A549 (cell line): ENCODE data around the gene IRF4. TPM values are rescaled to one million over a fixed set of nuclear protein-coding genes. Genes with fewer than 3 reads are reported as not detected.

Experiments
- ATAC-seq, 2 experiments: fragments of 200-7000 bp in 1 of 2; fragments of >200 bp in 1 of 2; cut with Nextera tagmentation in 1 of 2; cut with Tn5 transposase in 1 of 2; 3 replicates each; pipeline versions ENCODE4 v1.8.0 to v1.9.1; 2018 to 2020; ENCODE audit warnings: mild to moderate bottlenecking in 1 of 2, moderate library complexity in 1 of 2
- CTCF ChIA-PET: fragments of 300-600 bp; sonication (Branson Sonifier 250); formaldehyde crosslinking; extraction: SDS; loops from one replicate; lab custom pipeline; 2021; ENCODE audit warnings: antibody characterized with exemption, inconsistent platforms; lab: Yijun Ruan, JAX
- POLR2A ChIA-PET: fragments of 350-600 bp; formaldehyde crosslinking; extraction: SDS; loops from one replicate; lab custom pipeline; 2021; ENCODE audit warnings: antibody characterized with exemption, inconsistent platforms; lab: Yijun Ruan, JAX
- DNase-seq, 2 experiments: peaks; one replicate each; pipeline versions ENCODE4 v3.0.0 to v3.0.0-alpha.2; 2011 to 2016; ENCODE audit warnings: low read depth in 1 of 2, low spot score in 1 of 2
- FAIRE-seq: peaks from 2 replicates; lab custom pipeline; 2011; peaks lifted over from hg19 to GRCh38; lab: Jason Lieb, UNC
- H3K27ac ChIP-seq, 2 experiments: fragments of >200 bp; sonication (Bioruptor Twin); formaldehyde crosslinking; 3 replicates each; pipeline ENCODE4 v1.5.1; 2016 to 2017
- H3K4me1 ChIP-seq: fragments of >200 bp; sonication (Bioruptor Twin); formaldehyde crosslinking; 3 replicates; pipeline ENCODE4 v1.6.1; 2016
- H3K4me2 ChIP-seq: fragments of >200 bp; sonication (Bioruptor Twin); formaldehyde crosslinking; 3 replicates; pipeline ENCODE4 v1.6.1; 2016
- H3K4me3 ChIP-seq: fragments of >200 bp; sonication (Bioruptor Twin); formaldehyde crosslinking; 3 replicates; pipeline ENCODE4 v1.5.1; 2016
- H3K9me3 ChIP-seq: fragments of >200 bp; sonication (Bioruptor Twin); formaldehyde crosslinking; 3 replicates; pipeline ENCODE4 v1.6.1; 2016
- CEBPB ChIP-seq, 2 experiments: fragments of >200 bp in 1 of 2; sonication (Bioruptor Twin) in 1 of 2; formaldehyde crosslinking in 1 of 2; IDR thresholded peaks; 2 replicates each; pipeline ENCODE4 v1.6.1; 2012 to 2016
- CHD2 ChIP-seq: fragments of 150-350 bp; IDR thresholded peaks from 2 replicates; pipeline ENCODE4 v1.6.1; 2014; ENCODE audit warnings: low read length; ENCODE audit not compliant: partially characterized antibody
- CHD4 ChIP-seq: fragments of 200-600 bp; sonication (generic); IDR thresholded peaks from 2 replicates; pipeline ENCODE4 v1.6.1; 2016; ENCODE audit warnings: antibody characterized with exemption, mild to moderate bottlenecking, borderline replicate concordance
- EHMT2 ChIP-seq: fragments of 200-600 bp; sonication (generic); IDR thresholded peaks from 2 replicates; pipeline ENCODE4 v1.6.1; 2016; ENCODE audit warnings: antibody characterized with exemption, low read depth, mild to moderate bottlenecking, moderate library complexity
- ESRRA ChIP-seq: fragments of 150-350 bp; IDR thresholded peaks from 2 replicates; pipeline ENCODE4 v1.6.1; 2014; ENCODE audit warnings: mild to moderate bottlenecking, low read length, borderline replicate concordance
- KDM1A ChIP-seq: fragments of 200-600 bp; sonication (generic); IDR thresholded peaks from 2 replicates; pipeline ENCODE4 v1.6.1; 2016; ENCODE audit warnings: low read depth, mild to moderate bottlenecking
- MYC ChIP-seq: IDR thresholded peaks from 2 replicates; pipeline ENCODE4 v1.6.1; 2012; ENCODE audit warnings: mild to moderate bottlenecking, inconsistent platforms, low read length, improper control_type of control experiment, borderline replicate concordance
- RFX5 ChIP-seq: fragments of 450-650 bp; IDR thresholded peaks from 2 replicates; pipeline ENCODE4 v1.7.1; 2014; ENCODE audit warnings: antibody characterized with exemption, mild to moderate bottlenecking, moderate library complexity
- RNF2 ChIP-seq: fragments of 200-600 bp; sonication (generic); IDR thresholded peaks from 2 replicates; pipeline ENCODE4 v1.6.1; 2016; ENCODE audit warnings: low read depth, mild to moderate bottlenecking, antibody characterized with exemption, moderate library complexity, borderline replicate concordance
- SMC3 ChIP-seq: fragments of >200 bp; sonication (Bioruptor Twin); formaldehyde crosslinking; IDR thresholded peaks from 3 replicates; pipeline ENCODE4 v1.6.1; 2018; ENCODE audit warnings: inconsistent platforms
- TFCP2L1 ChIP-seq: fragments of 250-450 bp; sonication (Bioruptor Pico); IDR thresholded peaks from 2 replicates; pipeline ENCODE4 v1.5.0; 2021; ENCODE audit warnings: mild to moderate bottlenecking
- TP53 ChIP-seq: fragments of 250-450 bp; sonication (Bioruptor Pico); IDR thresholded peaks from 2 replicates; pipeline ENCODE4 v1.5.0; 2021; ENCODE audit warnings: mild to moderate bottlenecking, moderate library complexity
- WGBS: methylation state at CpG from one replicate; pipeline ENCODE4 v1.1.6; 2017; ENCODE audit errors: missing lambda C conversion rate; 5-methylcytosine and 5-hydroxymethylcytosine counted together
- polyA plus RNA-seq, 4 experiments: library from polyadenylated mRNA; depleted of rRNA in 3 of 4; stranded (reverse); fragments of >200 nt; fragmentation: RNase III in 1 of 4; extraction: RNeasy Plus Mini Kit Qiagen cat#74134 plus additional on column Dnase treatment in 1 of 4; gene quantifications; 2 replicates in 3 of 4; 3 replicates in 1 of 4; pipeline ENCODE4 v1.2.3, GENCODE V29; 2011 to 2017
- TF ChIP-seq, protein P1 (sequence below): fragments of 200-600 bp; sonication (generic); IDR thresholded peaks from 2 replicates; pipeline ENCODE4 v1.6.1; 2016; ENCODE audit warnings: antibody characterized with exemption, mild to moderate bottlenecking, moderate library complexity
- TF ChIP-seq, protein P2 (sequence below): IDR thresholded peaks from 2 replicates; pipeline ENCODE4 v1.6.1; 2012; ENCODE audit warnings: low read depth, borderline replicate concordance
- TF ChIP-seq, protein P3 (sequence below): fragments of >200 bp; sonication (Bioruptor Twin); formaldehyde crosslinking; IDR thresholded peaks from 3 replicates; pipeline ENCODE4 v1.6.1; 2016
- TF ChIP-seq, protein P4 (sequence below): fragments of 250-450 bp; sonication (Bioruptor Pico); IDR thresholded peaks from 2 replicates; pipeline ENCODE4 v1.5.0; 2021; ENCODE audit warnings: mild to moderate bottlenecking, moderate library complexity, borderline replicate concordance

The IRF4 gene
- polyA plus RNA-seq, 2 of the 4 experiments (the other 2 are of a cell fraction): 0.03 TPM

DNA sequence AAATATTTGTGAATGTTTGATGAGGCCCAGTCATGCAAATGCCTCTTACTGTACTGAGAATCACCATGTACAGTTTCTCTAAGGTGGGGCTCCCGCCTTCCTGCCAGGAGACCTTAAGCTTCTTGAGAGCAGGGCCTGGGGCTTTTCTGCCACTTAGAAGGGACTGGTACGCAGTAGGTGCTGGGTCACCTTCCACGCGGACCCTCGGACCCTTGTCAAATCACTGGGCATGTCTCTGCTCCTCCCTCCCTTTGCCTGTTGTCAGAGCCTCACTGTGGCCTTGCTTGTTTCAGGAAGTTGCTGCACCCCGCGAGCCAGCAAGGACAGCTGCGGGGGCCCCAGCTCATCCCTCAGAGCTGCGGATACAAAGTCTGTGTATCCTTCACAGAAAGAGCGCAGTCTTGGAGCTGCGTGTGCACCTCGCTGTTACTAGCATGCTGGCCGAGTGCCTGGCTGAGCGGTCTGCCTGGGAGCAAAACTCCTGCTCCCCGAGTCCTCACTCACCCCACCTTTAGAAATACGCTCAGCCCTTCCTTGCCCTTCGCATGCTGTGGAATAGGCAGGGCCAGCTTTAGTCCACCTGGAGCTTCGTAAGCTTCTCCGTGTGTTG, 30.7 kb upstream of the IRF4 start:
- Histone ChIP-seq H3K27ac (no peak overlapping the region), H3K4me1 (no peaks in the 10 kb centered on the region), H3K4me3 (no peak overlapping the region), H3K4me2 (no peak overlapping the region), H3K9me3 (peaks cover 2% of the 10 kb centered on the region; the same call in 1 of the 3 replicates)
- TF ChIP-seq, protein P1, sequence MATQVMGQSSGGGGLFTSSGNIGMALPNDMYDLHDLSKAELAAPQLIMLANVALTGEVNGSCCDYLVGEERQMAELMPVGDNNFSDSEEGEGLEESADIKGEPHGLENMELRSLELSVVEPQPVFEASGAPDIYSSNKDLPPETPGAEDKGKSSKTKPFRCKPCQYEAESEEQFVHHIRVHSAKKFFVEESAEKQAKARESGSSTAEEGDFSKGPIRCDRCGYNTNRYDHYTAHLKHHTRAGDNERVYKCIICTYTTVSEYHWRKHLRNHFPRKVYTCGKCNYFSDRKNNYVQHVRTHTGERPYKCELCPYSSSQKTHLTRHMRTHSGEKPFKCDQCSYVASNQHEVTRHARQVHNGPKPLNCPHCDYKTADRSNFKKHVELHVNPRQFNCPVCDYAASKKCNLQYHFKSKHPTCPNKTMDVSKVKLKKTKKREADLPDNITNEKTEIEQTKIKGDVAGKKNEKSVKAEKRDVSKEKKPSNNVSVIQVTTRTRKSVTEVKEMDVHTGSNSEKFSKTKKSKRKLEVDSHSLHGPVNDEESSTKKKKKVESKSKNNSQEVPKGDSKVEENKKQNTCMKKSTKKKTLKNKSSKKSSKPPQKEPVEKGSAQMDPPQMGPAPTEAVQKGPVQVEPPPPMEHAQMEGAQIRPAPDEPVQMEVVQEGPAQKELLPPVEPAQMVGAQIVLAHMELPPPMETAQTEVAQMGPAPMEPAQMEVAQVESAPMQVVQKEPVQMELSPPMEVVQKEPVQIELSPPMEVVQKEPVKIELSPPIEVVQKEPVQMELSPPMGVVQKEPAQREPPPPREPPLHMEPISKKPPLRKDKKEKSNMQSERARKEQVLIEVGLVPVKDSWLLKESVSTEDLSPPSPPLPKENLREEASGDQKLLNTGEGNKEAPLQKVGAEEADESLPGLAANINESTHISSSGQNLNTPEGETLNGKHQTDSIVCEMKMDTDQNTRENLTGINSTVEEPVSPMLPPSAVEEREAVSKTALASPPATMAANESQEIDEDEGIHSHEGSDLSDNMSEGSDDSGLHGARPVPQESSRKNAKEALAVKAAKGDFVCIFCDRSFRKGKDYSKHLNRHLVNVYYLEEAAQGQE: no peak
- no peak for TF ChIP-seq TP53 (CRISPR knock-in tag)
- no peak for TF ChIP-seq CHD4
- TF ChIP-seq TFCP2L1 (CRISPR knock-in tag): no peak
- no peak for TF ChIP-seq CHD2
- TF ChIP-seq, protein P2, sequence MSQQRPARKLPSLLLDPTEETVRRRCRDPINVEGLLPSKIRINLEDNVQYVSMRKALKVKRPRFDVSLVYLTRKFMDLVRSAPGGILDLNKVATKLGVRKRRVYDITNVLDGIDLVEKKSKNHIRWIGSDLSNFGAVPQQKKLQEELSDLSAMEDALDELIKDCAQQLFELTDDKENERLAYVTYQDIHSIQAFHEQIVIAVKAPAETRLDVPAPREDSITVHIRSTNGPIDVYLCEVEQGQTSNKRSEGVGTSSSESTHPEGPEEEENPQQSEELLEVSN: no peak
- CTCF ChIA-PET: interaction anchor here (1.3 to 1.4 kb wide), 2 partner anchors 9 to 11 kb away, joined by 3 to 6 read pairs; no protein-coding TSS in a partner anchor
- FAIRE-seq (no peak), DNase-seq (no peak), ATAC-seq (no peak)
- POLR2A ChIA-PET: no interaction called here
- 86% methylated on average over 11 of the region's 19 CpGs for WGBS

DNA sequence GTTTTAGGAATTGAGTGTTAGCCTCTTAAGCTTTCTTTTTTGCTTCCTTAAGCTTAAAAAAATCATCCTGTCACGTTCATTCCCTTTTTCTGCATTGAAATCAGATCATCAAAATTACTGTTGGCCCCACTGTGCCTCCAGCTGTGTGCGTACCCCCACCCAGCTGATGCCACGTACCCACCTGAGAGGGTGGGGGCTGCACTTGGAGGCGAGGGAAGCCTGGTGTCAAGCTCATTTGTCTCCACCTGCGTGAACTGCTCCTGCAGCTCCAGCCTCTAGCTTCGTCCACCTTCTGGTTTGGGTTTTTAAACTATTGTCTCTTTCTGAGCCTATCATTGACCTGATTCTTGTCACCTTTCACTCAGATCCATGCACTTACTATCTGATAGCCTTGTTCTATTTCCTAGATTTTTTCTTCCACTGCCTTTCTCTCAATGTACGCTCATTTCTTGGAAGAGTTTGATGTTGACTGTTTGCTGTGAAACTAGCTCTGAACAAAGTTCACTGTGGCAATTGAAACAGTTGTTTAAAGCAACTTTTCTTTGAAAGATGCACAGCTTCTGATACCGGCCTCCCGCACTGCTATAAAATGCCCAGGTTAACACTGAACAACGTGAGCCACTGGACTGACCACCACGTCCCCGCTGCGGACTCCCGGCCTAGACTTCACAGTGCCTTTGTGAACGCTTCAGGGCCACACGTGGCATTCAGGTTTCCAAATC, 30.0 kb upstream of the IRF4 start:
- H3K4me2 ChIP-seq: no peak overlapping the region
- no peak overlapping the region for H3K27ac ChIP-seq
- WGBS: 78% methylated on average over 16 of the region's 16 CpGs
- no peak for TF ChIP-seq RFX5
- TF ChIP-seq, protein P3, sequence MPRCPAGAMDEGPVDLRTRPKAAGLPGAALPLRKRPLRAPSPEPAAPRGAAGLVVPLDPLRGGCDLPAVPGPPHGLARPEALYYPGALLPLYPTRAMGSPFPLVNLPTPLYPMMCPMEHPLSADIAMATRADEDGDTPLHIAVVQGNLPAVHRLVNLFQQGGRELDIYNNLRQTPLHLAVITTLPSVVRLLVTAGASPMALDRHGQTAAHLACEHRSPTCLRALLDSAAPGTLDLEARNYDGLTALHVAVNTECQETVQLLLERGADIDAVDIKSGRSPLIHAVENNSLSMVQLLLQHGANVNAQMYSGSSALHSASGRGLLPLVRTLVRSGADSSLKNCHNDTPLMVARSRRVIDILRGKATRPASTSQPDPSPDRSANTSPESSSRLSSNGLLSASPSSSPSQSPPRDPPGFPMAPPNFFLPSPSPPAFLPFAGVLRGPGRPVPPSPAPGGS: no peak
- no peak for TF ChIP-seq SMC3
- no peak for TF ChIP-seq RNF2
- TF ChIP-seq CEBPB (IDR thresholded peaks at IDR 0.05): no peak
- TF ChIP-seq ESRRA: no peak
- TF ChIP-seq MYC: no peak
- no peak for TF ChIP-seq EHMT2
- TF ChIP-seq KDM1A: no peak
- TF ChIP-seq, protein P4, sequence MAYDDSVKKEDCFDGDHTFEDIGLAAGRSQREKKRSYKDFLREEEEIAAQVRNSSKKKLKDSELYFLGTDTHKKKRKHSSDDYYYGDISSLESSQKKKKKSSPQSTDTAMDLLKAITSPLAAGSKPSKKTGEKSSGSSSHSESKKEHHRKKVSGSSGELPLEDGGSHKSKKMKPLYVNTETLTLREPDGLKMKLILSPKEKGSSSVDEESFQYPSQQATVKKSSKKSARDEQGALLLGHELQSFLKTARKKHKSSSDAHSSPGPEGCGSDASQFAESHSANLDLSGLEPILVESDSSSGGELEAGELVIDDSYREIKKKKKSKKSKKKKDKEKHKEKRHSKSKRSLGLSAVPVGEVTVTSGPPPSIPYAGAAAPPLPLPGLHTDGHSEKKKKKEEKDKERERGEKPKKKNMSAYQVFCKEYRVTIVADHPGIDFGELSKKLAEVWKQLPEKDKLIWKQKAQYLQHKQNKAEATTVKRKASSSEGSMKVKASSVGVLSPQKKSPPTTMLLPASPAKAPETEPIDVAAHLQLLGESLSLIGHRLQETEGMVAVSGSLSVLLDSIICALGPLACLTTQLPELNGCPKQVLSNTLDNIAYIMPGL (CRISPR knock-in tag): no peak
- no peaks in the 10 kb centered on the region for H3K4me1 ChIP-seq
- no peak overlapping the region for H3K4me3 ChIP-seq
- no peak for ATAC-seq
- ChIA-PET POLR2A (interaction anchor here (0.8 kb wide), 1 partner anchor 176 kb away, joined by 5 read pairs; no protein-coding TSS in a partner anchor), CTCF (interaction anchor here (0.8 to 1.4 kb wide), 3 partner anchors 10 to 12 kb away, joined by 3 to 6 read pairs (median 3); no protein-coding TSS in a partner anchor)
- no peak for DNase-seq
- H3K9me3 ChIP-seq: peaks cover 2% of the 10 kb centered on the region; the same call in 1 of the 3 replicates
- no peak for FAIRE-seq
